Fibroblast of lung (primary cell): ENCODE measurements around the gene GPR176. TPM values are rescaled to one million over a fixed set of nuclear protein-coding genes. Genes with fewer than 3 reads are reported as not detected.

Experiments used
- DNase-seq, 2 donors: peaks; one replicate each; pipeline versions ENCODE4 v3.0.0 to v3.0.0-alpha.2; 2010; ENCODE audit warnings: low read depth in 2 of 2
- H2AFZ ChIP-seq: 2 replicates; pipeline ENCODE4 v1.5.1; 2012; ENCODE audit warnings: low read length, control low read depth, inconsistent platforms
- H3K27ac ChIP-seq: 2 replicates; pipeline ENCODE4 v1.5.1; 2011; ENCODE audit warnings: low read length, control low read depth; ENCODE audit not compliant: insufficient read depth
- H3K27me3 ChIP-seq: 2 replicates; pipeline ENCODE4 v1.5.1; 2011; ENCODE audit warnings: mild to moderate bottlenecking, low read length; ENCODE audit not compliant: control insufficient read depth, insufficient read depth
- H3K36me3 ChIP-seq: 2 replicates; pipeline ENCODE4 v1.5.1; 2011; ENCODE audit warnings: low read length; ENCODE audit not compliant: control insufficient read depth, insufficient read depth
- H3K4me1 ChIP-seq: 2 replicates; pipeline ENCODE4 v1.5.1; 2011; ENCODE audit warnings: low read length; ENCODE audit not compliant: control insufficient read depth, insufficient read depth; ENCODE audit errors: extremely low read depth
- H3K4me2 ChIP-seq: 2 replicates; pipeline ENCODE4 v1.5.1; 2011; ENCODE audit warnings: low read length, control low read depth; ENCODE audit not compliant: insufficient read depth; ENCODE audit errors: extremely low read depth
- H3K4me3 ChIP-seq, 4 experiments: fragments of 200-600 bp in 1 of 4; sonication (generic) in 1 of 4; replicated peaks in 1 of 4; 2 replicates each; pipeline ENCODE4 v1.5.1; 2011 to 2016; ENCODE audit warnings: low read length in 4 of 4, low read depth in 3 of 4, mild to moderate bottlenecking in 3 of 4, control low read depth in 2 of 4, inconsistent platforms in 1 of 4, mixed read lengths in 1 of 4; ENCODE audit not compliant: insufficient read depth in 1 of 4; ENCODE audit errors: control extremely low read depth in 1 of 4
- H3K79me2 ChIP-seq: 2 replicates; pipeline ENCODE4 v1.5.1; 2012; ENCODE audit warnings: mild to moderate bottlenecking, low read length, inconsistent platforms; ENCODE audit not compliant: control insufficient read depth, insufficient read depth
- H3K9ac ChIP-seq: 2 replicates; pipeline ENCODE4 v1.5.1; 2011; ENCODE audit warnings: mild to moderate bottlenecking, low read length, control low read depth; ENCODE audit not compliant: insufficient read depth
- H3K9me3 ChIP-seq: 2 replicates; pipeline ENCODE4 v1.5.1; 2012; ENCODE audit warnings: low read depth, low read length; ENCODE audit not compliant: control insufficient read depth, insufficient read depth
- H4K20me1 ChIP-seq: 2 replicates; pipeline ENCODE4 v1.5.1; 2011; ENCODE audit warnings: low read length; ENCODE audit not compliant: control insufficient read depth, insufficient read depth; ENCODE audit errors: extremely low read depth
- EZH2 ChIP-seq: IDR thresholded peaks from 2 replicates; pipeline ENCODE4 v1.5.1; 2012; ENCODE audit warnings: low read length, control low read depth, mild to moderate bottlenecking; ENCODE audit errors: missing control alignments
- polyA plus RNA-seq, 2 donors: library from polyadenylated mRNA; depleted of rRNA in 1 of 2; stranded (reverse) in 1 of 2; unstranded in 1 of 2; fragments of >200 nt; gene quantifications; 2 replicates each; pipeline ENCODE4 v1.2.1, GENCODE V29; 2011 to 2012; ENCODE audit warnings: missing spikeins in 1 of 2
- total RNA-seq: library from RNA; depleted of rRNA; stranded (reverse); fragments of >200 nt; gene quantifications from 2 replicates; pipeline ENCODE4 v1.2.1, GENCODE V29; 2014
- TF ChIP-seq, protein P1 (sequence below), 2 donors: IDR thresholded peaks in 1 of 2; conservative IDR thresholded peaks in 1 of 2; 1 replicate in 1 of 2; 2 replicates in 1 of 2; pipeline ENCODE4 v1.5.1; 2011 to 2012; ENCODE audit warnings: low read length in 2 of 2, control low read depth in 1 of 2, inconsistent platforms in 1 of 2, low read depth in 1 of 2, mild to moderate bottlenecking in 1 of 2

The GPR176 gene
- total and polyA plus RNA-seq, 2 donors (not counting 1 experiment from before 2014, with no cell fraction given) = 124 to 179 TPM

DNA sequence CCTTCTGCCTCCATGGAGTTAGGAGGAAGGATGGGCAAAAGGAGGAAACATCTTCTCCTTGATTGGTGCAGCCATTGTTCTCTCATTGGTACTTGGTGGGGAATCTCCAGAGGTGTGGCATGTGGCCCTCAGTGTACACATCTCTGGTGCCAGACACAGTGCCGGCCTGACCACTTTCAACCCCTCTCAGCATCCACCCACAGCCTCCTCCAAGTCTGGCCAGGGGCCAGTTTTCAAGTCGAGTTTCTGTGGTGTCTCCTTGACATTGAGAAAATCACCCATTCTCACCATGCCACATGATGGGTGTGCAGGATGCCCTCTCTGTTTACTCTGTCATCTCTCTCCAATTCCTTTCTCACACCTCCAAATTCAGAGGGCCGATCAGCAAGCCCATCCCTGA lies 124.6 kb downstream of the GPR176 start:
- Histone ChIP-seq H3K36me3 (peaks cover 13% of the 10 kb centered on the region), H3K4me2 (no peak overlapping the region), H3K27me3 (no peaks in the 10 kb centered on the region), H3K4me1 (peaks cover 7% of the 10 kb centered on the region), H3K9ac (no peak overlapping the region), H3K79me2 (no peaks in the 10 kb centered on the region), H3K27ac (no peak overlapping the region), H4K20me1 (no peaks in the 10 kb centered on the region), H3K9me3 (no peaks in the 10 kb centered on the region), H3K4me3 (no peak overlapping the region), H2AFZ (no peak overlapping the region)
- TF ChIP-seq, protein P1, sequence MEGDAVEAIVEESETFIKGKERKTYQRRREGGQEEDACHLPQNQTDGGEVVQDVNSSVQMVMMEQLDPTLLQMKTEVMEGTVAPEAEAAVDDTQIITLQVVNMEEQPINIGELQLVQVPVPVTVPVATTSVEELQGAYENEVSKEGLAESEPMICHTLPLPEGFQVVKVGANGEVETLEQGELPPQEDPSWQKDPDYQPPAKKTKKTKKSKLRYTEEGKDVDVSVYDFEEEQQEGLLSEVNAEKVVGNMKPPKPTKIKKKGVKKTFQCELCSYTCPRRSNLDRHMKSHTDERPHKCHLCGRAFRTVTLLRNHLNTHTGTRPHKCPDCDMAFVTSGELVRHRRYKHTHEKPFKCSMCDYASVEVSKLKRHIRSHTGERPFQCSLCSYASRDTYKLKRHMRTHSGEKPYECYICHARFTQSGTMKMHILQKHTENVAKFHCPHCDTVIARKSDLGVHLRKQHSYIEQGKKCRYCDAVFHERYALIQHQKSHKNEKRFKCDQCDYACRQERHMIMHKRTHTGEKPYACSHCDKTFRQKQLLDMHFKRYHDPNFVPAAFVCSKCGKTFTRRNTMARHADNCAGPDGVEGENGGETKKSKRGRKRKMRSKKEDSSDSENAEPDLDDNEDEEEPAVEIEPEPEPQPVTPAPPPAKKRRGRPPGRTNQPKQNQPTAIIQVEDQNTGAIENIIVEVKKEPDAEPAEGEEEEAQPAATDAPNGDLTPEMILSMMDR (conservative IDR thresholded peaks at IDR 0.05 in 1 of 2, IDR thresholded peaks at IDR 0.05 in 1 of 2; ENCODE audit: low read depth in 1 of 2, low read length in 2 of 2) = no peak
- no peak for TF ChIP-seq EZH2
- DNase-seq = no peak

- Histone ChIP-seq H3K4me3 (no peak overlapping the region), H4K20me1 (no peaks in the 10 kb centered on the region), H3K79me2 (no peaks in the 10 kb centered on the region), H3K4me1 (peaks cover 9% of the 10 kb centered on the region), H2AFZ (no peak overlapping the region), H3K9me3 (no peaks in the 10 kb centered on the region), H3K27ac (no peak overlapping the region), H3K9ac (no peak overlapping the region), H3K36me3 (peaks cover 13% of the 10 kb centered on the region), H3K27me3 (no peaks in the 10 kb centered on the region), H3K4me2 (no peak overlapping the region)
- TF ChIP-seq, protein P1 (conservative IDR thresholded peaks at IDR 0.05 in 1 of 2, IDR thresholded peaks at IDR 0.05 in 1 of 2; ENCODE audit: low read depth in 1 of 2, low read length in 2 of 2) = no peak
- no peak for TF ChIP-seq EZH2
- no peak for DNase-seq
These were observed 125.1 kb downstream of the GPR176 start for GRCh38 chr15:39794954-39795353.

DNA sequence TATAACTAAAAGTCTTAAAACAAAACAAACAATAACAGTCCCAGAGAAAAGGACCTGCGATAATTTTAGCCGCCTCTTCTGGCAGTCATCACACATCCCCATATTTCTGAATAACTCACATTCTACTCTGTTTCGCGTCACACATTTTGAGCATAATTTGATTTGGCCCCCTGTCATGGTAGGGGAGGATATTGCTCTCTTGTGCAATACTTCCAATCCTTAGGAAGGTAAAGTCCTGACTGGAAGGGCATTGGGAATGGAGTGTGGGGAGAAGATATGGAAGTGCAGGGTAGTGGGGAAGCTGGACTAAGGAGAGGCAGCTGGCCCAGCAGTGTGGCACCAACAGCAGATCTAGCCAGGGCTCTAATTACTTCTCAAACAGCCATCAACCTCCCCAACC lies 126.1 kb downstream of the GPR176 start:
- peaks cover 15% of the 10 kb centered on the region for H3K4me1 ChIP-seq
- H3K27ac ChIP-seq = no peak overlapping the region
- H3K4me2 ChIP-seq = no peak overlapping the region
- no peak overlapping the region for H3K4me3 ChIP-seq
- no peaks in the 10 kb centered on the region for H3K9me3 ChIP-seq
- no peak overlapping the region for H3K9ac ChIP-seq
- peaks cover 6% of the 10 kb centered on the region for H3K36me3 ChIP-seq
- H3K27me3 ChIP-seq = no peaks in the 10 kb centered on the region
- no peaks in the 10 kb centered on the region for H3K79me2 ChIP-seq
- no peak for DNase-seq
- TF ChIP-seq, protein P1 (conservative IDR thresholded peaks at IDR 0.05 in 1 of 2, IDR thresholded peaks at IDR 0.05 in 1 of 2; ENCODE audit: low read depth in 1 of 2, low read length in 2 of 2) = no peak
- no peak for TF ChIP-seq EZH2
- H4K20me1 ChIP-seq = no peaks in the 10 kb centered on the region
- H2AFZ ChIP-seq = no peak overlapping the region
